SH-SY5Y (cell line): ENCODE measurements around the gene MAPK13.
A peak's percentile ranks its signal among the peaks of the same experiment; 100 is the strongest.

Experiments
- GATA2 ChIP-seq: IDR thresholded peaks from 2 replicates; pipeline ENCODE4 v1.6.1; 2011; ENCODE audit warnings: mild to moderate bottlenecking, low read depth, low read length
- GATA3 ChIP-seq: IDR thresholded peaks from 2 replicates; pipeline ENCODE4 v1.6.1; 2011; ENCODE audit warnings: low read depth, mild to moderate bottlenecking, low read length, moderate library complexity

The MAPK13 gene

DNA sequence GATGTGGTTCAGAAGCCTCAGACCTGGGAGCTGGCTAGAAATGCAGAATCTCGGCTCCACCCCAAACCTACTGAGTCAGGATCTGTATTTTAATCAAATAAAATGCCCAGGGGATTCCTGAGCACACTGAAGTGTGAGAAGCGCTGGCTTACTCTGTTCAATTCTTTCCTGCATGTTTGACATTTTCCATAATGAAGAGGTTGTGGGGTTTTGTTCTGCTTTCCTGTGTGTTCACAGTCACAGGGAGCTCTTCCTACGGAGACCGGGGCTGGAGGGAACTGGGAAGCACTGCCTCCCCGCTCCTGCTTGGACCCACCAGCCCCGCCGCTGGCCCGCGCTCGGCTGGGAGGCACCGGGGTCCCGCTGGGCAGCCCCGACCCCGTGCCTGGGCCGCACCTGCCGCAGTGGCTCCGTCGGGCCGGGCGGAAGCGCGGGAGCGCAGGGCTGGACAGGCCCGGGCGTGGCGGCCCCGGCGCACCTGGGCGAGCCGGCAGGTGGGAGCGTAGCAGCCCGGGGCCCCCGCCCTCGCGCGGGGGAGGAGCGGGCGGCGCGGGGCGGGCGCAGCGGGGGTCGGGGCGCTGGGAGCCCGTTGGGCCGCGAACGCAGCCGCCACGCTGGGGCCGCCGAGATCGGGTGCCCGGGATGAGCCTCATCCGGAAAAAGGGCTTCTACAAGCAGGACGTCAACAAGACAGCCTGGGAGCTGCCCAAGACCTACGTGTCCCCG lies at the start of gene MAPK13:
MAPK13 (plus strand) TSS at position 573 of the 726 bp plus-strand sequence; CDS start at position 643, 70 bp downstream.
- TF ChIP-seq GATA2 (no peak), GATA3 (no peak)

GRCh38 chr6:36082318-36082717 lies 48.0 kb upstream of the MAPK13 start:
- TF ChIP-seq GATA3 (no peak), GATA2 (no peak)

- no peak for TF ChIP-seq GATA2
- TF ChIP-seq GATA3 = no peak
Observed at GRCh38 chr6:36083446-36083845, 46.9 kb upstream of the MAPK13 start.

GRCh38 chr6:36089048-36089447 lies 41.3 kb upstream of the MAPK13 start:
- TF ChIP-seq GATA2 = no peak

DNA sequence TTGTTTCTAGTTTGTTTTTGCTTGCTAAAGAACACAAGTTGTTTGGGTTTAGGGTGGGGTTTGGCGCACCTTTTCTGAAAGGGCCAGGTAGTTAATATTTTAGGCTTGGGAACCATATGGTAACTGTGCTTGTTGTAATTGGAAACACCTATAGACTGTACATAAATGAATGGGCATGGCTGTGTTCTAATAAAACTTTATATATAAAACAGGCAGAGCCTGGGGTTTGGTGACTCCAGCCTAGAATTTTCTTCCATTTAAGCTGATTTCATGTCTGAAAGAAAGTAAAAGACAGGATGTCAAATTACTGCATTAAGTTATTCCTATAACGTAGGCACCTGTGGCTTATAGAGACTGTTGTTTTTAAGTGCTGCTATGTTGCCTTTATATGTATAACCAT lies 36.1 kb upstream of the MAPK13 start:
- TF ChIP-seq GATA2 = no peak
- TF ChIP-seq GATA3 = no peak

- TF ChIP-seq GATA2 (no peak), GATA3 (no peak)
Observed at GRCh38 chr6:36094753-36095496, 35.4 kb upstream of the MAPK13 start.

DNA sequence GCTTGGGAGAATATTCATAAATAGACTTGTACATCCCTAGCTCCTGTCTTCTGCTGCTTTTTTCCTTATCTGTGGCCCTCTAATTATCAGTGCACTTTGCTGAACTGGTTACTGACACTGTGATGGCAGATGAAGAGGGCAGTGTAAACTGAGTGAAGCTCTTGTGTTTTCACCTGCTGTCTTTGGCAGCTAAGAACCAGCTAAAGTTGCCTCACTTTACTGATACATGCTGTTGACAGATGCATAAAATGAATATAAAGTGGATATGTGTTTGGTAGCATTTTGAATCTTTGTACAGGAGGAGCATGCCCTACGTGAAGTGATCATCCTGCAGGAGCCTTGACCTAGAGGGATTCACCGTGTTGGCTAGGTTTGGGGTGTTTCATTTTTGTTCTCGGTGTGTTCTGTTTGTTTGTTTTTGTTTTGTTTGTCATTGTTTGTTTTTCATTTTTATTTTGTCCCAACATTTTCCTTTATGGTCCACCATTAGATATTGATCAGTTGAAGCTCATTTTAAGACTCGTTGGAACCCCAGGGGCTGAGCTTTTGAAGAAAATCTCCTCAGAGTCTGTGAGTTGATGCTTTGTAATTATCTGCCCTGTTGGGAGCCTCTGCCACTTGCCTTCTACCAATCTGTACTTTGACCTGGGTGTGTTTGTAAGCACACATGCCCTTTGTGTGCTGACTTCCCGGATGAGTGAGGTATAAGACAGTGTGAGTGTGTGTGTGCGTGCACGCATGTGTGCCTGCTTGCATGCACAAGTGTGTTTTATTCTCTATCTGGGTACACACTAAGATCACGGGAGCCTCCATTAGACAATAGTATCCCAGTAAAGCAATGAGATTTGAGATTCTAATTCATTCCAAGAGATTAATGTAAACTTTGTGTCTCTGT lies 34.6 kb upstream of the MAPK13 start:
- TF ChIP-seq GATA2 (no peak), GATA3 (no peak)

GRCh38 chr6:36098253-36098919 lies 31.9 kb upstream of the MAPK13 start:
- no peak for TF ChIP-seq GATA2
- no peak for TF ChIP-seq GATA3

- TF ChIP-seq GATA2 (peak; percentile 62), GATA3 (peak; percentile 78)
Observed at GRCh38 chr6:36098920-36099647, 31.2 kb upstream of the MAPK13 start.

GRCh38 chr6:36099869-36100483 lies 30.3 kb upstream of the MAPK13 start:
- TF ChIP-seq GATA2 = no peak
- TF ChIP-seq GATA3 = no peak

GRCh38 chr6:36101691-36102090 lies 28.6 kb upstream of the MAPK13 start:
- TF ChIP-seq GATA2 (no peak), GATA3 (no peak)

GRCh38 chr6:36102853-36103252 lies 27.5 kb upstream of the MAPK13 start:
- TF ChIP-seq GATA2 (no peak), GATA3 (no peak)

DNA sequence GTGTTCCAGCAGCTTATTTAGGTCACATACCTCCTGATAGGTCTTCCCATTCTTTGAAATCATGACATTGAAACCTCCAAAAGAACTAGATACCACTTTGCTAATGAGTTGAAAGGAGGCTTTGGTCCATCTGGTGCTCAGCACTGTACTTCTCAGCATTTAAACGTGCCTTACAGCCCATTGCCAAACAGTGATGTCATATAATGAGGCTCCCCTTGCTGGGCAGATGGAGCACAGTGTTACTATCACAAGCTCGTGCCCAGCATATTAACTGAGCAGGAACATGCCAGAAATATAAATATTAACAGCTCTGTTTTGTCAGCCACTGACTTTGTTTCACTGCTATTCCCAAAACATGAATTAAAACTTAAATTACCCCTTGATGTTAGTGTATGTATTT lies 25.5 kb upstream of the MAPK13 start:
- TF ChIP-seq GATA2 (no peak), GATA3 (no peak)
